Measurements from ENCODE around the gene FAM171A1.
"Not testable (repeated sequence)": the region's sequence is repeated elsewhere in the genome, so short reads cannot be mapped to it uniquely, and the experiment has no call there.

Gene FAM171A1

GRCh38 chr10:15370856-15371701 lies at the start of gene FAM171A1:
FAM171A1 (minus strand) TSS chr10:15371289; CDS start chr10:15371052, 237 bp downstream.
- no peak for DNase-seq (ENCODE audit: low read depth, low spot score)

- no peak for DNase-seq (ENCODE audit: low read depth, low spot score)
Observed at GRCh38 chr10:15420858-15421257, 49.8 kb upstream of the FAM171A1 start.

DNA sequence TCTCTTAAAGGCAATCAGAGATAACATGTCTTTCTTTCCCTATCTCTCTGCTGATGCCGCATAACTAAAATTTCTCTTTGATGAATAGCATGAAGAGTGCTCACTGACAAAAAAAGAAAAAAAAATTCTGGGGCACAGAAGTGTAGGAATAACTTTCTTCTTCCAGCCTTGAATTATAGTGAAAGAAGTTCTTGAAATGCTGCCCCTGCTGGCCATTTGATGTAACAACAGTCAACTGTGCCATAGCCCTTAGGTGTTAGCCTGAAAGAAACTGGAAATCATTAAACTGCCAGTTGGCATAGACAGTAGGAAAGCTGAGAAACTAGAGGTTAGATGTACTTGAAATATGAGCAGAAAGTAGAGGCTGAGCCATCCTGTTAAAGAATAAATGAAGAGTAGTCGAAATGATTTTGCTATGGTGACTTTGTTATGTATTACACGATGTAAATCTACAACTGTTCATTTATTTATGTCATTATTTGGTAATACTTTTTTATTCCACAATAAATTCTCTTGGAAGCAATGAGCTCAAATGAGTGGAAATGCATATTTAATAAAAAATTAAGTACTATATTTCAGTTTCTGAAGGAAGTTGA lies 48.3 kb upstream of the FAM171A1 start:
- DNase-seq (ENCODE audit: low read depth, low spot score): no peak

GRCh38 chr10:15416034-15416433 lies 44.9 kb upstream of the FAM171A1 start:
- no peak for DNase-seq (ENCODE audit: low read depth, low spot score)

GRCh38 chr10:15411010-15411409 lies 39.9 kb upstream of the FAM171A1 start:
- DNase-seq (ENCODE audit: low read depth, low spot score): no peak

DNA sequence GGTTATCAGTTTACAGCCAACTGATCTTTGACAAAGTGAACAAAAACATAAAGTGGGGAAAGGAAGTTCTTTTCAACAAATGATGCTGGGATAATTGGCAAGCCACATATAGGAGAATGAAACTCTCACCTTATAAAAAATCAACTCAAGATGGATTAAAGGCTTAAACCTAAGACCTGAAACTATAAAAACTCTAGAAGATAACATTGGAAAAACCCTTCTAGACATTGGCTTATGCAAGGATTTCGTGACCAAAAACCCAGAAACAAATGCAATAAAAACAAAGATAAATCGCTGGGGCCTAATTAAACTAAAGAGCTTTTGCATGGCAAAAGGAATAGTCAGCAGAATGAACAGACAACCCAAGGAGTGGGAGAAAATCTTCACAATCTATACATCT lies 38.3 kb upstream of the FAM171A1 start:
- not testable (repeated sequence) for DNase-seq (ENCODE audit: low read depth, low spot score)

GRCh38 chr10:15408557-15408956 lies 37.5 kb upstream of the FAM171A1 start:
- DNase-seq (ENCODE audit: low read depth, low spot score): no peak

DNA sequence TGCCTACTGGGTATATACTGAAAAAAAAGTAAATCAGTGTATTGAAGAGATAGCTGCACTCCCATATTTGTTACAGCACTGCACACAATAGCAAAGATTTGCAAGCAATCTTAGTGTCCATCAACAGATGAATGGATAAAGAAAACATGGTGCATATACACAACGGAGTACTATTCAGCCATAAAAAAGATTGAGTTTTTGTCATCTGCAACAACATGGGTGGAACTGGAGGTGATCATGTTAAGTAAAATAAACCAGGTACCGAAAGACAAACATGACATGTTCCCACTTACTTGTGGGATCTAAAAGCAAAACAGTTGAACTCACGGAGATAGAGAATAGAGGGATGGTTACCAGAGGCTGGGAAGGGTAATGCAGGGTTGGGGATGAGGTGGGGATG lies 34.2 kb upstream of the FAM171A1 start:
- DNase-seq (ENCODE audit: low read depth, low spot score): no peak

GRCh38 chr10:15401382-15401781 lies 30.3 kb upstream of the FAM171A1 start:
- no peak for DNase-seq (ENCODE audit: low read depth, low spot score)

GRCh38 chr10:15400461-15400860 lies 29.4 kb upstream of the FAM171A1 start:
- not testable (repeated sequence) for DNase-seq (ENCODE audit: low read depth, low spot score)

DNA sequence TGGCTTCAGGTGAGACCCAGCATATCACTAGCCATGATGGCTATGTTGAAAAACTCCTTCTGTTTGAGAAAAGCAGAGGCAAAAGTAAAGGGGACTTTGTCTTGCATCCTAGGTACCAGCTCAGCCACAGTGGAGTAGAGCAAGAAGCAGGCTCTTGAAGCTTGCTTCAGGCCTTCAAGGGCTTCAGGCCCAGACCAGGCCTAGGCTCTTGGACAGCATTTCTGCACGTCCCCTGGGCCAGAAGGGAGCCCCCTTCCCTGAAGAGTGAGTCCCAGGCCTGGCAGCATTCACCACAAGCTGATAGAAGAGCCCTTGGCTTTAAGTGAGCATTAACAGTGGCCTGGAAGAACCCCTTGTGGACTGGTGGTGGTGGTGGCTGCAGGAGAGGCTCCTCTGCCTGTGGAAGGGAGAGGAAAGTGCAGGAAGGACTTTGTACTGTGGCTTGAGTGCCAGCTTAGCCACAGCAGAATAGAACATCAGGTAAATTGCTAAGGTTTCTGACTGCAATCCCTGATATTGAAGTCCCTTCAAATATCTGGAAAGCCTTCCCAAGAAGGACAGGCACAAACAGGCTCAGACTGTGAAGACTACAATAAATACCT lies 28.1 kb upstream of the FAM171A1 start:
- no peak for DNase-seq (ENCODE audit: low read depth, low spot score)

- no peak for DNase-seq (ENCODE audit: low read depth, low spot score)
Observed at GRCh38 chr10:15395935-15396334, 24.8 kb upstream of the FAM171A1 start.

- no peak for DNase-seq (ENCODE audit: low read depth, low spot score)
Observed at GRCh38 chr10:15393139-15393825, 22.2 kb upstream of the FAM171A1 start.

DNA sequence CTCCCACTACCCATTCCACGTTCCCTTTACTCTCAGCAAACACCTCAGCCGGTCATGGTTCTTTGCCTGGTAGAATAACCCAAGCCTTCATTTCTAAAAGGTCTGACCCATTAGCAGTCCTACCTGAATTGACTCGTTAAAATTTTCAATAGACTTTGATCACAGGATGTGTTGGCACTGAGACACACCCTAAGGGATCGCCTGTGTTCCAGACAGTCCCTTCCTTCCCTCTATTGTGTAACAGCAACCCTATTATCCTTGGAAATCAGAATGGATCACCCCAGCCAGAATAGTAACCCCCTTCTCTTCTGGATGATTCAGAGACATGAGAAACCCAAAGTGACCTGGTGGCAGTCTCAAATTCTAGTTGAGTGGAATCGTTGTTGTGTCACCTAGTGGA lies 20.4 kb upstream of the FAM171A1 start:
- no peak for DNase-seq (ENCODE audit: low read depth, low spot score)

DNA sequence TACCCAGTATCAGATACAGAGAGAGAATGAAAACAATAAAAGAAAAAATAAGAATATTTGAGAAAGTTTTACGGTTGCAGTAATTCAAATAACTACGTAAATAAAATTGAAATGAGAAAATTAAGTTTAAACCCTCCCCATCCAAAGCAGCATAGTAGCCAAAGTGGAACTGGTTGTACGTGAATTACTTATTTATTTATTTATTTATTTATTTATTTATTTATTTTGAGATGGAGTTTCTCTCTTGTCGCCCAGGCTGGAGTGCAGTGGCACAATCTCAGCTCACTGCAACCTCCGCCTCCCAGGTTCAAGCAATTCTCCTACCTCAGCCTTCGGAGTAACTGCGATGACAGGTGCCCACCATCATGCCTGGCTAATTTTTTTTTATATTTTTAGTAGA lies 17.1 kb upstream of the FAM171A1 start:
- DNase-seq (ENCODE audit: low read depth, low spot score): not testable (repeated sequence)

- DNase-seq (ENCODE audit: low read depth, low spot score): no peak
Observed at GRCh38 chr10:15387021-15387420, 15.9 kb upstream of the FAM171A1 start.

GRCh38 chr10:15385552-15386455 lies 14.7 kb upstream of the FAM171A1 start:
- DNase-seq (ENCODE audit: low read depth, low spot score): no peak

DNA sequence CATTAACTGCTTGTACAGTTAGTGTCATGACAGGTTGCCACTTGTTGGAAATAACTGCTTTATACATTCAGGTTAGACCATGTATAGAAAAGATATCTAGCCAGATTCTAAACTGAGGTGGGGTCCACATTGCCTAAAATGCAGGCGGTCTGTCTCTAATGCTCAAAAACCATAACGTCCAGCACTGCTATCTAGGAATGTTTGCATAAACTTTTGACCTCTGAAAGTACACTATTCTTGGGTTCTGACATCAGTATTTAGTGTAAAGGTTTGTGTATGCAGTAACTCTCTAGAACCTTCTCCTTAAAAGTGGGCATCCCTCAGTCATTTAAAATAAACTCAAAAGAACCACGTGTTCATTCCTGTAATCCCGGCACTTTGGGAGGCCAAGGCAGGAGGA lies 10.3 kb upstream of the FAM171A1 start:
- DNase-seq (ENCODE audit: low read depth, low spot score): no peak

DNA sequence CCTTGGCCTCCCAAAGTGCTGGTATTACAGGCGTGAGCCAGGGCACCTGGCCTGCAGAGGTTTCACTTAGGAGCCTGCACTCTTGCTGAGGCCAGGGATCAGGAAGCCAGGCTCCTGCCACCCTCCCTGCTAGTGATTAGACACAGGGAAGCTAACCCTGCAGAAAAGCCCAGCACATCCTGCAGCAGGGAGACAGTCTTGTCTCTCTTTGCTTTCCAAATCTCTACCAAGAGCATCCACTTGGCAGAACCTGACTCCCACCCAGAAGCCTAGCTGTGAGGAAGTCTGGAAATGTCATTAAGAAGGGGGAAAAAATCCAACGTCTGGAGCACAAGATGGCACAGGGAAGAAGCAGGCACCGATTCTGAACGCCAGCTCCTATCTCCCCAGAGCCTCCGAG lies 8.0 kb upstream of the FAM171A1 start:
- DNase-seq (ENCODE audit: low read depth, low spot score): no peak

GRCh38 chr10:15378569-15378968 lies 7.5 kb upstream of the FAM171A1 start:
- no peak for DNase-seq (ENCODE audit: low read depth, low spot score)

DNA sequence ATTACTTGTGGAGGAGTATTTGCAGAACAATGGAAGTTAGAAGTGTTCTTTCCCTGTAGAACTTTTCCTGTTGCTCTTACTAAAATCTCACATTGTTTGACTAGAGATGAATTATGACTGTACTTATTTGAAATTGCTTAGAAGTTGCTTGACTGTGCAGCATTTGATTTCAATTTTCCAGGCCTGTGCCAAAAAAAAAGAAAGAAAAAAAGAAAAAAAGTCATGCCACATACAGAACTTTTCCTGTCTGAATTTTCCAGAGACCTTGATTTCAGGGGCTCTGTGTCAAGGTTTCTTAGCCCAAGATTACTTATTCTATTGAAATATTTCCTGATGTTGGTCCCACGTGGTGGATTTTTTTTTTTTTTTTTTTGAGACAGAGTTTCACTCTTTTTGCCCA lies 3.5 kb upstream of the FAM171A1 start:
- DNase-seq (ENCODE audit: low read depth, low spot score): no peak

All from brain pericyte (primary cell).